SK-N-SH (cell line): ENCODE measurements around the gene GABRR2. TPM values are rescaled to one million over a fixed set of nuclear protein-coding genes. Genes with fewer than 3 reads are reported as not detected.

ENCODE experiments used
- CTCF ChIA-PET: fragments of 300-600, 350-600 bp; formaldehyde crosslinking; extraction: SDS; loops from one replicate; lab custom pipeline; 2021; lab: Yijun Ruan, JAX
- POLR2A ChIA-PET: fragments of 350-600 bp; sonication (Branson Sonifier 250); formaldehyde crosslinking; extraction: SDS; loops from one replicate; lab custom pipeline; 2020; ENCODE audit warnings: antibody characterized with exemption, inconsistent platforms; lab: Yijun Ruan, JAX
- DNase-seq: peaks from one replicate; pipeline ENCODE4 v3.0.0; 2012
- H2AFZ ChIP-seq: fragments of 200-600 bp; sonication (generic); 2 replicates; pipeline ENCODE4 v1.8.1; 2016; ENCODE audit warnings: antibody characterized with exemption, mild to moderate bottlenecking, low read depth
- H3F3A ChIP-seq: fragments of 200-600 bp; sonication (generic); replicated peaks from 2 replicates; pipeline ENCODE3; 2016; ENCODE audit warnings: antibody characterized with exemption, mild to moderate bottlenecking; ENCODE audit not compliant: insufficient read depth
- H3K27ac ChIP-seq, 2 experiments: fragments of 200-500 bp in 1 of 2; fragments of 200-600 bp in 1 of 2; sonication (Bioruptor generic) in 1 of 2; sonication (generic), shearing (Covaris generic) in 1 of 2; 2 replicates each; pipeline versions ENCODE4 v1.5.1 to v1.6.1; 2014 to 2016; ENCODE audit warnings: low read depth in 2 of 2, inconsistent platforms in 1 of 2, low read length in 1 of 2, mild to moderate bottlenecking in 1 of 2, mixed read lengths in 1 of 2
- H3K27me3 ChIP-seq: fragments of 200-600 bp; sonication (generic), shearing (Covaris generic); 2 replicates; pipeline ENCODE4 v1.6.1; 2016; ENCODE audit warnings: mixed run types; ENCODE audit not compliant: insufficient read depth
- H3K36me3 ChIP-seq, 2 experiments: fragments of 200-500 bp in 1 of 2; fragments of 200-600 bp in 1 of 2; sonication (Bioruptor generic) in 1 of 2; sonication (generic) in 1 of 2; replicated peaks in 1 of 2; 2 replicates each; pipeline versions ENCODE3 to v1.5.1; 2014 to 2016; ENCODE audit warnings: low read length in 1 of 2, mild to moderate bottlenecking in 1 of 2; ENCODE audit not compliant: insufficient read depth in 2 of 2, control insufficient read depth in 1 of 2
- H3K4me1 ChIP-seq, 2 experiments: fragments of 200-500 bp in 1 of 2; fragments of 200-600 bp in 1 of 2; sonication (Bioruptor generic) in 1 of 2; sonication (generic), shearing (Covaris generic) in 1 of 2; 2 replicates each; pipeline versions ENCODE4 v1.5.1 to v1.6.1; 2014 to 2016; ENCODE audit warnings: low read depth in 1 of 2, low read length in 1 of 2, mixed run types in 1 of 2; ENCODE audit not compliant: insufficient read depth in 2 of 2, control insufficient read depth in 1 of 2
- H3K4me2 ChIP-seq: fragments of 200-600 bp; sonication (generic), shearing (Covaris generic); 2 replicates; pipeline ENCODE4 v1.6.1; 2017; ENCODE audit warnings: mixed run types
- H3K4me3 ChIP-seq, 2 experiments: fragments of 200-500 bp in 1 of 2; fragments of 200-600 bp in 1 of 2; sonication (Bioruptor generic) in 1 of 2; sonication (generic), shearing (Covaris generic) in 1 of 2; 2 replicates each; pipeline versions ENCODE4 v1.5.1 to v1.8.1; 2014 to 2016; ENCODE audit warnings: low read depth in 2 of 2, inconsistent platforms in 1 of 2, low read length in 1 of 2, mild to moderate bottlenecking in 1 of 2, mixed read lengths in 1 of 2, moderate library complexity in 1 of 2
- H3K79me2 ChIP-seq: fragments of 200-600 bp; sonication (generic); 2 replicates; pipeline ENCODE4 v1.8.1; 2017; ENCODE audit warnings: mild to moderate bottlenecking; ENCODE audit not compliant: insufficient read depth
- H3K9ac ChIP-seq: fragments of 200-600 bp; sonication (generic); 2 replicates; pipeline ENCODE4 v1.6.1; 2017; ENCODE audit warnings: mixed run types
- H3K9me2 ChIP-seq: fragments of 200-600 bp; sonication (generic); 2 replicates; pipeline ENCODE4 v1.6.1; 2017; ENCODE audit warnings: mixed run types
- H3K9me3 ChIP-seq: fragments of 200-600 bp; sonication (generic); 2 replicates; pipeline ENCODE4 v1.6.1; 2017; ENCODE audit warnings: mixed run types, mild to moderate bottlenecking, moderate library complexity
- H4K20me1 ChIP-seq: fragments of 200-600 bp; sonication (generic); 2 replicates; pipeline ENCODE4 v1.6.1; 2017; ENCODE audit warnings: mild to moderate bottlenecking, mixed run types; ENCODE audit not compliant: insufficient read depth
- CHD2 ChIP-seq: fragments of 150-350 bp; IDR thresholded peaks from 2 replicates; pipeline ENCODE4 v1.6.1; 2018; ENCODE audit warnings: low read length; ENCODE audit not compliant: partially characterized antibody
- EZH2phosphoT487 ChIP-seq: fragments of 200-600 bp; sonication (generic); IDR thresholded peaks from 2 replicates; pipeline ENCODE4 v1.6.1; 2017; ENCODE audit warnings: low read depth, mixed run types, mild to moderate bottlenecking, antibody characterized with exemption, moderate library complexity, borderline replicate concordance
- FOSL2 ChIP-seq: IDR thresholded peaks from 2 replicates; pipeline ENCODE4 v1.4.0; 2012; ENCODE audit warnings: low read depth, mild to moderate bottlenecking, moderate library complexity, borderline replicate concordance
- IRF3 ChIP-seq: fragments of 150-350 bp; IDR thresholded peaks from 2 replicates; pipeline ENCODE4 v1.6.1; 2016; ENCODE audit warnings: mild to moderate bottlenecking, low read depth, low read length
- RAD21 ChIP-seq: IDR thresholded peaks from 2 replicates; pipeline ENCODE4 v1.6.1; 2012; ENCODE audit warnings: mild to moderate bottlenecking, low read length
- RCOR1 ChIP-seq: fragments of 150-350 bp; IDR thresholded peaks from 2 replicates; pipeline ENCODE4 v1.6.1; 2017; ENCODE audit warnings: antibody characterized with exemption, low read length
- REST ChIP-seq: IDR thresholded peaks from 2 replicates; pipeline ENCODE4 v1.6.1; 2012; ENCODE audit warnings: mild to moderate bottlenecking, low read depth, low read length, moderate library complexity
- RFX5 ChIP-seq: IDR thresholded peaks from 2 replicates; pipeline ENCODE4 v1.6.1; 2012; ENCODE audit warnings: mild to moderate bottlenecking, improper control_type of control experiment, low read length
- SIN3A ChIP-seq: IDR thresholded peaks from 2 replicates; pipeline ENCODE4 v1.6.1; 2012; ENCODE audit warnings: low read depth, mild to moderate bottlenecking, low read length, moderate library complexity, borderline replicate concordance
- SMC3 ChIP-seq: IDR thresholded peaks from 2 replicates; pipeline ENCODE4 v1.6.1; 2012; ENCODE audit warnings: low read depth, low read length, improper control_type of control experiment
- TCF12 ChIP-seq: IDR thresholded peaks from 2 replicates; pipeline ENCODE4 v1.4.0; 2012
- YY1 ChIP-seq: IDR thresholded peaks from 2 replicates; pipeline ENCODE4 v1.4.0; 2012; ENCODE audit warnings: low read depth, mild to moderate bottlenecking
- WGBS: methylation state at CpG from one replicate; pipeline ENCODE4 v1.1.6; 2017; ENCODE audit warnings: low lambda C conversion rate; 5-methylcytosine and 5-hydroxymethylcytosine counted together
- polyA plus RNA-seq, 3 experiments: library from polyadenylated mRNA; depleted of rRNA; stranded (reverse); fragments of >200 nt; gene quantifications; 2 replicates each; pipeline ENCODE4 v1.2.3, GENCODE V29; 2012
- TF ChIP-seq, protein P1 (sequence below): fragments of 200-600 bp; sonication (generic); IDR thresholded peaks from 2 replicates; pipeline ENCODE4 v1.6.1; 2017; ENCODE audit warnings: antibody characterized with exemption, mild to moderate bottlenecking, moderate library complexity
- TF ChIP-seq, protein P2 (sequence below): IDR thresholded peaks from 2 replicates; pipeline ENCODE4; 2012
- TF ChIP-seq, protein P3 (sequence below): IDR thresholded peaks from 2 replicates; pipeline ENCODE4 v1.4.0; 2012; ENCODE audit warnings: low read depth

GABRR2 gene
- polyA plus RNA-seq, 1 of the 3 experiments (the other 2 are of a cell fraction): 0.18 TPM

- H3F3A ChIP-seq: no peaks in the 10 kb centered on the region
- H3K4me2 ChIP-seq: no peak overlapping the region
- H3K4me1 ChIP-seq: peaks cover 0 to 7% of the 10 kb centered on the region in 2 experiments; a peak in 1 of 4 replicates
- CTCF ChIA-PET: interaction anchor here (3.2 kb wide), 1 partner anchor 276 kb away, joined by 10 read pairs; no protein-coding TSS in a partner anchor
- H3K79me2 ChIP-seq: no peaks in the 10 kb centered on the region
- no peaks in the 10 kb centered on the region for H3K36me3 ChIP-seq
- no peaks in the 10 kb centered on the region for H4K20me1 ChIP-seq
- H3K4me3 ChIP-seq: no peak overlapping the region
- H3K9me3 ChIP-seq: no peaks in the 10 kb centered on the region
- no peak for DNase-seq
- no peak overlapping the region for H3K9ac ChIP-seq
- no peaks in the 10 kb centered on the region for H3K9me2 ChIP-seq
- WGBS: 57% methylated on average over 3 of the region's 3 CpGs
- no peaks in the 10 kb centered on the region for H3K27me3 ChIP-seq
- H2AFZ ChIP-seq: no peak overlapping the region
- POLR2A ChIA-PET: no interaction called here
- TF ChIP-seq, protein P1, sequence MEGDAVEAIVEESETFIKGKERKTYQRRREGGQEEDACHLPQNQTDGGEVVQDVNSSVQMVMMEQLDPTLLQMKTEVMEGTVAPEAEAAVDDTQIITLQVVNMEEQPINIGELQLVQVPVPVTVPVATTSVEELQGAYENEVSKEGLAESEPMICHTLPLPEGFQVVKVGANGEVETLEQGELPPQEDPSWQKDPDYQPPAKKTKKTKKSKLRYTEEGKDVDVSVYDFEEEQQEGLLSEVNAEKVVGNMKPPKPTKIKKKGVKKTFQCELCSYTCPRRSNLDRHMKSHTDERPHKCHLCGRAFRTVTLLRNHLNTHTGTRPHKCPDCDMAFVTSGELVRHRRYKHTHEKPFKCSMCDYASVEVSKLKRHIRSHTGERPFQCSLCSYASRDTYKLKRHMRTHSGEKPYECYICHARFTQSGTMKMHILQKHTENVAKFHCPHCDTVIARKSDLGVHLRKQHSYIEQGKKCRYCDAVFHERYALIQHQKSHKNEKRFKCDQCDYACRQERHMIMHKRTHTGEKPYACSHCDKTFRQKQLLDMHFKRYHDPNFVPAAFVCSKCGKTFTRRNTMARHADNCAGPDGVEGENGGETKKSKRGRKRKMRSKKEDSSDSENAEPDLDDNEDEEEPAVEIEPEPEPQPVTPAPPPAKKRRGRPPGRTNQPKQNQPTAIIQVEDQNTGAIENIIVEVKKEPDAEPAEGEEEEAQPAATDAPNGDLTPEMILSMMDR: no peak
- no peak for TF ChIP-seq TCF12
- no peak for TF ChIP-seq EZH2phosphoT487
- TF ChIP-seq, protein P2, sequence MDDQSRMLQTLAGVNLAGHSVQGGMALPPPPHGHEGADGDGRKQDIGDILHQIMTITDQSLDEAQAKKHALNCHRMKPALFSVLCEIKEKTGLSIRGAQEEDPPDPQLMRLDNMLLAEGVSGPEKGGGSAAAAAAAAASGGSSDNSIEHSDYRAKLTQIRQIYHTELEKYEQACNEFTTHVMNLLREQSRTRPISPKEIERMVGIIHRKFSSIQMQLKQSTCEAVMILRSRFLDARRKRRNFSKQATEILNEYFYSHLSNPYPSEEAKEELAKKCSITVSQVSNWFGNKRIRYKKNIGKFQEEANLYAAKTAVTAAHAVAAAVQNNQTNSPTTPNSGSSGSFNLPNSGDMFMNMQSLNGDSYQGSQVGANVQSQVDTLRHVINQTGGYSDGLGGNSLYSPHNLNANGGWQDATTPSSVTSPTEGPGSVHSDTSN: no peak
- TF ChIP-seq REST: no peak
- no peak for TF ChIP-seq FOSL2
- TF ChIP-seq, protein P3, sequence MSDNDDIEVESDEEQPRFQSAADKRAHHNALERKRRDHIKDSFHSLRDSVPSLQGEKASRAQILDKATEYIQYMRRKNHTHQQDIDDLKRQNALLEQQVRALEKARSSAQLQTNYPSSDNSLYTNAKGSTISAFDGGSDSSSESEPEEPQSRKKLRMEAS: no peak
- no peak for TF ChIP-seq YY1
- TF ChIP-seq SIN3A: no peak
- no peak for TF ChIP-seq IRF3
- no peak for TF ChIP-seq CHD2
- no peak for TF ChIP-seq SMC3
- TF ChIP-seq RCOR1: no peak
- TF ChIP-seq RAD21: no peak
- TF ChIP-seq RFX5: no peak
- no peak overlapping the region for H3K27ac ChIP-seq
These were observed 56.2 kb downstream of the GABRR2 start for GRCh38 chr6:89258912-89259311.
